GM12878 (cell line): ENCODE measurements around the gene CHAC1. TPM values are rescaled to one million over a fixed set of nuclear protein-coding genes. Genes with fewer than 3 reads are reported as not detected.

ENCODE experiments used
- ATAC-seq: fragments of 200-7000 bp; cut with Tn5 transposase; 3 replicates; pipeline ENCODE4 v1.9.1; 2020; ENCODE audit warnings: mild to moderate bottlenecking, moderate library complexity
- BruUV-seq: library from RNA; stranded (reverse); fragments of 400-500 nt; replicated peaks from 2 replicates; lab custom pipeline; 2021; lab: Mats Ljungman, UMichigan
- CTCF ChIA-PET: fragments of 300-600 bp; sonication (Branson Sonifier 250); formaldehyde crosslinking; extraction: SDS; loops from one replicate; lab custom pipeline; 2021; ENCODE audit warnings: inconsistent platforms; lab: Yijun Ruan, JAX
- POLR2A ChIA-PET: fragments of 350-600 bp; formaldehyde crosslinking; extraction: SDS; loops from one replicate; lab custom pipeline; 2021; ENCODE audit warnings: inconsistent platforms; lab: Charles Lee
- RAD21 ChIA-PET: fragments of 300-600 bp; sonication (Branson Sonifier 250); formaldehyde crosslinking; loops from one replicate; lab custom pipeline; 2023; ENCODE audit warnings: antibody characterized with exemption; ENCODE audit not compliant: unreplicated experiment; lab: Charles Lee
- SMC1A ChIA-PET: fragments of 300-600 bp; sonication (Branson Sonifier 250); formaldehyde crosslinking; loops from one replicate; lab custom pipeline; 2023; ENCODE audit not compliant: unreplicated experiment, uncharacterized antibody; lab: Charles Lee
- DNase-seq: peaks from one replicate; pipeline ENCODE4 v3.0.0-alpha.2; 2011; ENCODE audit warnings: low read depth, low spot score
- FAIRE-seq: peaks from 3 replicates; lab custom pipeline; 2011; peaks lifted over from hg19 to GRCh38; lab: Jason Lieb, UNC
- H2AFZ ChIP-seq: 2 replicates; pipeline ENCODE4 v1.6.0; 2011; ENCODE audit warnings: low read depth, low read length, control low read depth; ENCODE audit not compliant: control insufficient read depth
- H3K27ac ChIP-seq: 2 replicates; pipeline ENCODE4 v1.5.1; 2011; ENCODE audit warnings: control low read depth; ENCODE audit not compliant: control insufficient read depth, insufficient read depth
- H3K27me3 ChIP-seq, 2 experiments: replicated peaks in 1 of 2; 2 replicates each; pipeline versions ENCODE4 v1.6.0 to v1.6.1; 2011; ENCODE audit warnings: low read length in 1 of 2; ENCODE audit not compliant: control insufficient read depth in 2 of 2, insufficient read depth in 2 of 2
- H3K36me3 ChIP-seq, 2 experiments: 2 replicates each; pipeline ENCODE4 v1.5.1; 2011; ENCODE audit warnings: low read length in 1 of 2; ENCODE audit not compliant: control insufficient read depth in 2 of 2, insufficient read depth in 2 of 2
- H3K4me1 ChIP-seq: 2 replicates; pipeline ENCODE4 v1.6.1; 2011; ENCODE audit warnings: mild to moderate bottlenecking, low read length, moderate library complexity, mixed read lengths; ENCODE audit not compliant: control insufficient read depth, insufficient read depth
- H3K4me2 ChIP-seq: 2 replicates; pipeline ENCODE4 v1.6.0; 2011; ENCODE audit warnings: control low read depth; ENCODE audit not compliant: control insufficient read depth, insufficient read depth
- H3K4me3 ChIP-seq: fragments of 200-600 bp; sonication (generic); 2 replicates; pipeline ENCODE4 v1.5.1; 2016
- H3K79me2 ChIP-seq: 2 replicates; pipeline ENCODE4 v1.6.0; 2011; ENCODE audit warnings: low read length; ENCODE audit not compliant: control insufficient read depth, insufficient read depth
- H3K9ac ChIP-seq: 2 replicates; pipeline ENCODE4 v1.8.0; 2011; ENCODE audit warnings: low read length, control low read depth, mixed read lengths; ENCODE audit not compliant: control insufficient read depth, insufficient read depth
- H3K9me3 ChIP-seq: replicated peaks from 3 replicates; pipeline ENCODE4 v1.5.1; 2011; ENCODE audit warnings: mild to moderate bottlenecking, low read length; ENCODE audit not compliant: control insufficient read depth, insufficient read depth
- H4K20me1 ChIP-seq: 2 replicates; pipeline ENCODE4 v1.6.0; 2011; ENCODE audit not compliant: control insufficient read depth, insufficient read depth
- ASH2L ChIP-seq: fragments of 300-600, 200-600 bp; sonication (generic); IDR thresholded peaks from 2 replicates; pipeline ENCODE4 v1.6.1; 2017; ENCODE audit warnings: low read depth, mild to moderate bottlenecking, borderline replicate concordance
- CBFB ChIP-seq: IDR thresholded peaks from 2 replicates; pipeline ENCODE4 v1.6.1; 2016; ENCODE audit warnings: antibody characterized with exemption, low read depth
- CHD1 ChIP-seq: IDR thresholded peaks from 2 replicates; pipeline ENCODE4 v1.6.1; 2012; ENCODE audit warnings: low read depth, low read length, improper control_type of control experiment
- E4F1 ChIP-seq: fragments of 450-650 bp; IDR thresholded peaks from 2 replicates; pipeline ENCODE4 v1.6.1; 2018; ENCODE audit warnings: borderline replicate concordance, mild to moderate bottlenecking; ENCODE audit not compliant: partially characterized antibody
- EZH2 ChIP-seq: IDR thresholded peaks from 2 replicates; pipeline ENCODE4 v1.6.1; 2012; ENCODE audit warnings: low read depth, mild to moderate bottlenecking, control low read depth, inconsistent platforms, low read length, borderline replicate concordance; ENCODE audit not compliant: control insufficient read depth
- LARP7 ChIP-seq: fragments of 450-650 bp; IDR thresholded peaks from 2 replicates; pipeline ENCODE4 v1.6.1; 2017; ENCODE audit warnings: mild to moderate bottlenecking
- NR2C2 ChIP-seq: IDR thresholded peaks from 2 replicates; pipeline ENCODE4 v1.6.1; 2011; ENCODE audit warnings: borderline replicate concordance, low read depth; ENCODE audit not compliant: control insufficient read depth, insufficient read length
- PAX8 ChIP-seq: fragments of 450-650 bp; IDR thresholded peaks from 2 replicates; pipeline ENCODE4 v1.6.1; 2017; ENCODE audit warnings: mild to moderate bottlenecking, moderate library complexity
- RFX5 ChIP-seq: IDR thresholded peaks from 2 replicates; pipeline ENCODE4 v1.6.1; 2011; ENCODE audit warnings: low read depth, low read length, improper control_type of control experiment
- SMC3 ChIP-seq: IDR thresholded peaks from 2 replicates; pipeline ENCODE4 v1.6.1; 2011; ENCODE audit warnings: low read length, improper control_type of control experiment, borderline replicate concordance
- TAF1 ChIP-seq: IDR thresholded peaks from 2 replicates; pipeline ENCODE4 v1.6.1; 2011; ENCODE audit warnings: mild to moderate bottlenecking, low read depth, low read length, borderline replicate concordance
- TBL1XR1 ChIP-seq: IDR thresholded peaks from 2 replicates; pipeline ENCODE4 v1.6.1; 2012; ENCODE audit warnings: low read depth, low read length, improper control_type of control experiment
- whole genome bisulfite sequencing: methylation state at CpG from one replicate; pipeline ENCODE4 v1.1.6; 2016; ENCODE audit warnings: low lambda C conversion rate; ENCODE audit not compliant: insufficient replicate concordance, insufficient coverage; ENCODE audit errors: missing lambda C conversion rate; 5-methylcytosine and 5-hydroxymethylcytosine counted together
- in situ Hi-C: fragments of 300-500 bp; cut with MboI; formaldehyde crosslinking; loops from 9 replicates; pipeline ENCODE4 v1.14.3; 2018; ENCODE audit warnings: mixed read lengths
- intact Hi-C: fragments of 100-400 bp; cut with micrococcal nuclease; formaldehyde crosslinking; loops from one replicate; pipeline ENCODE4 v1.14.2; 2022; ENCODE audit not compliant: unreplicated experiment
- polyA plus RNA-seq, 11 experiments: library from polyadenylated mRNA; depleted of rRNA in 4 of 11; unstranded in 6 of 11; stranded (reverse) in 5 of 11; fragments of >200 nt; fragmentation: Nextera tagmentation in 4 of 11; fragmentation: Illumina TruSeq in 1 of 11; extraction: Ambion mirVana in 4 of 11; extraction: Trizol in 1 of 11; gene quantifications; 1 replicate in 1 of 11; 2 replicates in 10 of 11; pipeline versions ENCODE4 v1.2.1 to v1.2.3, GENCODE V29; 2011 to 2016; ENCODE audit warnings: inconsistent platforms in 2 of 11, missing spikeins in 2 of 11, low read depth in 1 of 11
- total RNA-seq, 4 experiments: library from RNA; depleted of rRNA in 3 of 4; stranded (reverse); fragments of >200 nt in 3 of 4; fragmentation: Illumina TruSeq in 1 of 4; extraction: Trizol in 1 of 4; gene quantifications; 2 replicates each; pipeline versions ENCODE4 v1.2.1 to v1.2.3, GENCODE V29; 2013 to 2021
- TF ChIP-seq, protein P1 (sequence below): IDR thresholded peaks from 2 replicates; pipeline ENCODE4 v1.6.1; 2011; ENCODE audit warnings: borderline replicate concordance, low read depth, mild to moderate bottlenecking, moderate library complexity, low read length; ENCODE audit not compliant: insufficient read depth, poor library complexity, severe bottlenecking

The CHAC1 gene
- total and polyA plus RNA-seq, 10 of the 15 experiments (the other 5 are each of a cell fraction or from before 2014, with no cell fraction given): 0.37 to 5.9 (median 3.3) TPM

- no peak for FAIRE-seq
- intact Hi-C loops (no loop called here), in situ Hi-C loops (no loop called here)
- WGBS: 24% methylated on average over 30 of the region's 30 CpGs
- no peak overlapping the region for H3K27ac ChIP-seq
- ChIA-PET SMC1A (no interaction called here), POLR2A (interaction anchor here (0.8 kb wide), 1 partner anchor 18 kb away, joined by 3 read pairs; no protein-coding TSS in a partner anchor), CTCF (interaction anchor here (1.2 kb wide), 2 partner anchors 23 to 81 kb away, joined by 3 to 4 read pairs; no protein-coding TSS in a partner anchor), RAD21 (interaction anchor here (0.5 kb wide), 1 partner anchor 26 kb away, joined by 3 read pairs; no protein-coding TSS in a partner anchor)
- H3K36me3 ChIP-seq: no peaks in the 10 kb centered on the region
- TF ChIP-seq, protein P1, sequence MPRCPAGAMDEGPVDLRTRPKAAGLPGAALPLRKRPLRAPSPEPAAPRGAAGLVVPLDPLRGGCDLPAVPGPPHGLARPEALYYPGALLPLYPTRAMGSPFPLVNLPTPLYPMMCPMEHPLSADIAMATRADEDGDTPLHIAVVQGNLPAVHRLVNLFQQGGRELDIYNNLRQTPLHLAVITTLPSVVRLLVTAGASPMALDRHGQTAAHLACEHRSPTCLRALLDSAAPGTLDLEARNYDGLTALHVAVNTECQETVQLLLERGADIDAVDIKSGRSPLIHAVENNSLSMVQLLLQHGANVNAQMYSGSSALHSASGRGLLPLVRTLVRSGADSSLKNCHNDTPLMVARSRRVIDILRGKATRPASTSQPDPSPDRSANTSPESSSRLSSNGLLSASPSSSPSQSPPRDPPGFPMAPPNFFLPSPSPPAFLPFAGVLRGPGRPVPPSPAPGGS: no peak
- TF ChIP-seq TBL1XR1 (no peak), CHD1 (no peak), ASH2L (no peak), RFX5 (no peak), TAF1 (no peak), SMC3 (no peak), NR2C2 (no peak), PAX8 (no peak), EZH2 (no peak), E4F1 (no peak), CBFB (no peak), LARP7 (no peak)
- H3K27me3 ChIP-seq: peaks cover 22 to 31% of the 10 kb centered on the region in 2 experiments
- H3K9ac ChIP-seq: no peak overlapping the region
- ATAC-seq: no peak
- no peaks in the 10 kb centered on the region for H4K20me1 ChIP-seq
- no peak overlapping the region for H3K4me3 ChIP-seq
- no peak overlapping the region for H3K4me2 ChIP-seq
- H2AFZ ChIP-seq: no peak overlapping the region
- H3K9me3 ChIP-seq: no peaks in the 10 kb centered on the region
- no TSS peak for BruUV-seq
- DNase-seq: no peak
- H3K79me2 ChIP-seq: no peaks in the 10 kb centered on the region
- H3K4me1 ChIP-seq: peaks cover 18% of the 10 kb centered on the region
Observed at GRCh38 chr15:40925495-40925862, 27.8 kb upstream of the CHAC1 start.
